HL-60 (cell line): ENCODE results near the gene CPZ.

Experiments
- DNase-seq, 2 experiments: peaks; one replicate each; pipeline ENCODE4 v3.0.0-alpha.2; 2010 to 2020; ENCODE audit warnings: low read depth in 1 of 2, low spot score in 1 of 2
- H3K27ac ChIP-seq: fragments of 250-450 bp; sonication (Bioruptor Pico); replicated peaks from 2 replicates; pipeline ENCODE4 v1.5.1; 2020; ENCODE audit warnings: mild to moderate bottlenecking, moderate library complexity
- H3K27me3 ChIP-seq: fragments of 250-450 bp; sonication (Bioruptor Pico); 2 replicates; pipeline ENCODE4 v1.5.1; 2021; ENCODE audit warnings: mild to moderate bottlenecking, moderate library complexity; ENCODE audit not compliant: insufficient read depth, poor library complexity, severe bottlenecking
- H3K4me3 ChIP-seq: replicated peaks from 2 replicates; pipeline ENCODE4 v1.5.1; 2011; ENCODE audit warnings: mild to moderate bottlenecking, control low read depth, low read length; ENCODE audit not compliant: insufficient read depth
- CTCF ChIP-seq: IDR thresholded peaks from one replicate; pipeline ENCODE4 v1.5.1; 2011; ENCODE audit warnings: low read length, control low read depth, inconsistent platforms; ENCODE audit not compliant: insufficient read depth
- GABPA ChIP-seq: IDR thresholded peaks from 2 replicates; pipeline ENCODE4 v1.6.1; 2012; ENCODE audit warnings: low read depth
- POLR2AphosphoS5 ChIP-seq: IDR thresholded peaks from 2 replicates; pipeline ENCODE4 v1.6.1; 2012; ENCODE audit warnings: low read depth
- REST ChIP-seq: IDR thresholded peaks from 2 replicates; pipeline ENCODE4 v1.6.1; 2012; ENCODE audit warnings: low read depth; ENCODE audit not compliant: insufficient replicate concordance
- SPI1 ChIP-seq: IDR thresholded peaks from 2 replicates; pipeline ENCODE4 v1.6.1; 2012; ENCODE audit warnings: low read depth, mild to moderate bottlenecking, borderline replicate concordance

Gene CPZ

GRCh38 chr4:8608714-8609391 lies 16.3 kb downstream of the CPZ start:
- Histone ChIP-seq H3K4me3 (no peak overlapping the region), H3K27ac (no peak overlapping the region), H3K27me3 (no peaks in the 10 kb centered on the region)
- DNase-seq, result no peak
- TF ChIP-seq SPI1 (no peak), POLR2AphosphoS5 (no peak), REST (no peak), CTCF (no peak), GABPA (no peak)

- H3K4me3 ChIP-seq, result no peak overlapping the region
- H3K27ac ChIP-seq, result no peak overlapping the region
- TF ChIP-seq CTCF (no peak), REST (no peak), POLR2AphosphoS5 (no peak), GABPA (no peak), SPI1 (no peak)
- DNase-seq, result no peak
- H3K27me3 ChIP-seq, result no peaks in the 10 kb centered on the region
Measured at GRCh38 chr4:8609406-8609805, 16.8 kb downstream of the CPZ start.

- Histone ChIP-seq H3K27me3 (no peaks in the 10 kb centered on the region), H3K4me3 (no peak overlapping the region), H3K27ac (no peak overlapping the region)
- DNase-seq, result no peak
- TF ChIP-seq REST (no peak), GABPA (no peak), POLR2AphosphoS5 (no peak), SPI1 (no peak), CTCF (no peak)
Measured at GRCh38 chr4:8609824-8610350, 17.3 kb downstream of the CPZ start.
